Keratinocyte (primary cell): ENCODE results near the gene XAB2.

Experiments used
- EZH2 ChIP-seq: IDR thresholded peaks from one replicate; pipeline ENCODE4 v1.6.1; 2012; ENCODE audit warnings: inconsistent platforms, mild to moderate bottlenecking, low read length, moderate library complexity
- TF ChIP-seq, protein P1 (sequence below), 3 experiments: IDR thresholded peaks in 1 of 3; conservative IDR thresholded peaks in 1 of 3; optimal IDR thresholded peaks in 1 of 3; 2 replicates in 2 of 3; 3 replicates in 1 of 3; pipeline versions ENCODE3 to v1.5.1; 2011; ENCODE audit warnings: low read length in 3 of 3, mild to moderate bottlenecking in 3 of 3, moderate library complexity in 2 of 3, control low read depth in 1 of 3, inconsistent platforms in 1 of 3; ENCODE audit not compliant: insufficient read depth in 2 of 3; ENCODE audit errors: extremely low read depth in 1 of 3

DNA sequence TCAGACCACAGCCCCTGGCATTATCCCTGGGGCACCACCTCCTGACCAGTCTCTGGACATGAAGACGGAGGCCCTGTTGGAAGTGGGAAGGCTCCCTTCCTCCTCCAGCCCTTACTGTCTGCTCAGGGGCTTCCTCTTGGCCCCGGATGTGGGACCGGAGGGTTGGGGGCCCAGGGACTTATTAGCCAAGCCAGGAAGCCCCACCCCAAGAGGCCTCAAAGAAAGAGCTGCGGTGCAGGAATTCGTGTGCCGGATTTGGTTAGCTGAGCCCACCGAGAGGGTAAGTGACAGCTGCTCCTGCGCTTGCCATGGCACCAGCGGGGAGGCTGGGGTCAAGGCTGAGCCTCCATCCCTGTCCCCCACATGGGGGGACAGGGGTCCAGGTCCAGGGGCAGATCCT is 39.5 kb upstream of the XAB2 start, which contains the start of gene RETN:
- TF ChIP-seq, protein P1, sequence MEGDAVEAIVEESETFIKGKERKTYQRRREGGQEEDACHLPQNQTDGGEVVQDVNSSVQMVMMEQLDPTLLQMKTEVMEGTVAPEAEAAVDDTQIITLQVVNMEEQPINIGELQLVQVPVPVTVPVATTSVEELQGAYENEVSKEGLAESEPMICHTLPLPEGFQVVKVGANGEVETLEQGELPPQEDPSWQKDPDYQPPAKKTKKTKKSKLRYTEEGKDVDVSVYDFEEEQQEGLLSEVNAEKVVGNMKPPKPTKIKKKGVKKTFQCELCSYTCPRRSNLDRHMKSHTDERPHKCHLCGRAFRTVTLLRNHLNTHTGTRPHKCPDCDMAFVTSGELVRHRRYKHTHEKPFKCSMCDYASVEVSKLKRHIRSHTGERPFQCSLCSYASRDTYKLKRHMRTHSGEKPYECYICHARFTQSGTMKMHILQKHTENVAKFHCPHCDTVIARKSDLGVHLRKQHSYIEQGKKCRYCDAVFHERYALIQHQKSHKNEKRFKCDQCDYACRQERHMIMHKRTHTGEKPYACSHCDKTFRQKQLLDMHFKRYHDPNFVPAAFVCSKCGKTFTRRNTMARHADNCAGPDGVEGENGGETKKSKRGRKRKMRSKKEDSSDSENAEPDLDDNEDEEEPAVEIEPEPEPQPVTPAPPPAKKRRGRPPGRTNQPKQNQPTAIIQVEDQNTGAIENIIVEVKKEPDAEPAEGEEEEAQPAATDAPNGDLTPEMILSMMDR (optimal IDR thresholded peaks at IDR 0.05 in 1 of 3, IDR thresholded peaks at IDR 0.05 in 1 of 3, conservative IDR thresholded peaks at IDR 0.05 in 1 of 3; ENCODE audit: extremely low read depth in 1 of 3, insufficient read depth in 2 of 3, low read length in 3 of 3), result no peak
- TF ChIP-seq EZH2, result no peak
